NOMO-1 treated with DMSO at 0.1 percent for 48 hours (cell line): ENCODE results near the gene PTF1A.
"Not testable (repeated sequence)": the region's sequence is repeated elsewhere in the genome, so short reads cannot be mapped to it uniquely, and the experiment has no call there.

ENCODE experiments used
- DNase-seq: peaks from one replicate; lab custom pipeline; 2025; ENCODE audit not compliant: unreplicated experiment; lab: John Stamatoyannopoulos, UW

Gene PTF1A

GRCh38 chr10:23203369-23204325 lies 11.5 kb downstream of the PTF1A start:
- no peak for DNase-seq

- DNase-seq: no peak
These were observed 12.7 kb downstream of the PTF1A start for GRCh38 chr10:23204773-23205172.

- DNase-seq: no peak
These were observed 14.0 kb downstream of the PTF1A start for GRCh38 chr10:23205972-23206642.

- DNase-seq: no peak
These were observed 25.4 kb downstream of the PTF1A start for GRCh38 chr10:23217471-23217870.

GRCh38 chr10:23230582-23230981 lies 38.5 kb downstream of the PTF1A start:
- no peak for DNase-seq

- no peak for DNase-seq
These were observed 45.9 kb downstream of the PTF1A start for GRCh38 chr10:23238015-23238414.

- not testable (repeated sequence) for DNase-seq
These were observed 49.7 kb downstream of the PTF1A start for GRCh38 chr10:23241779-23242178.
